Neural progenitor cell (in vitro differentiated cells): Measurements from ENCODE around the gene CYP26B1.

ENCODE experiments used
- CTCF ChIP-seq: fragments of 200-600 bp; sonication (generic); IDR thresholded peaks from 2 replicates; pipeline ENCODE4 v1.5.1; 2017; ENCODE audit warnings: antibody characterized with exemption, mild to moderate bottlenecking
- EZH2 ChIP-seq: fragments of 200-600 bp; sonication (generic); IDR thresholded peaks from 2 replicates; pipeline ENCODE4 v1.6.1; 2017; ENCODE audit warnings: antibody characterized with exemption, mild to moderate bottlenecking, moderate library complexity

GRCh38 chr2:72128843-72129227 is 18.8 kb downstream of the CYP26B1 start:
- no peak for TF ChIP-seq CTCF
- no peak for TF ChIP-seq EZH2
